ENCODE measurements around the gene FLVCR2. TPM values are rescaled to one million over a fixed set of nuclear protein-coding genes. Genes with fewer than 3 reads are reported as not detected.

Gene FLVCR2
- polyA plus RNA-seq, 1 of the 3 experiments (the other 2 are of a cell fraction) = 0.05 TPM

DNA sequence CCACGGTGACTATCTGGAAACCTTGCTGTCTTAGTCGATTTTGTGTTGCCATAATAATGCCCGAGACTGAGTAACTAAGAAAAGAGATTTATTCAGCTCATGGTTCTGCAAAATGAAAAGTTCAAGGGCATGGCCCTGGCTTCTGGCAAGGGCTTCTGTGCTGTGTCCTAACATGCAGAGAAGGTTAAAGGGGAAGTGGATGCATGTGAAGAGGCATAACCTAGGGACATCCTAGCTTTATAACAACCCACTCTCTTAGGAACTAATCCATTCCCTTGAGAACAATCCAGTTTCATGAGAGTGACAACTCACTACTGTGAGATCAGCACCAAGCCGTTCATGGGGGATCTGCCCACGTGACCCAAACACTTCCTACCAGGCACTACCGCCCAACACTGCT lies 11.5 kb downstream of the FLVCR2 start (continued):
- TF ChIP-seq TAF1 (IDR thresholded peaks at IDR 0.05; ENCODE audit: borderline replicate concordance, low read depth, low read length) (no peak), FOXM1 (IDR thresholded peaks at IDR 0.05; ENCODE audit: low read depth) (no peak)

DNA sequence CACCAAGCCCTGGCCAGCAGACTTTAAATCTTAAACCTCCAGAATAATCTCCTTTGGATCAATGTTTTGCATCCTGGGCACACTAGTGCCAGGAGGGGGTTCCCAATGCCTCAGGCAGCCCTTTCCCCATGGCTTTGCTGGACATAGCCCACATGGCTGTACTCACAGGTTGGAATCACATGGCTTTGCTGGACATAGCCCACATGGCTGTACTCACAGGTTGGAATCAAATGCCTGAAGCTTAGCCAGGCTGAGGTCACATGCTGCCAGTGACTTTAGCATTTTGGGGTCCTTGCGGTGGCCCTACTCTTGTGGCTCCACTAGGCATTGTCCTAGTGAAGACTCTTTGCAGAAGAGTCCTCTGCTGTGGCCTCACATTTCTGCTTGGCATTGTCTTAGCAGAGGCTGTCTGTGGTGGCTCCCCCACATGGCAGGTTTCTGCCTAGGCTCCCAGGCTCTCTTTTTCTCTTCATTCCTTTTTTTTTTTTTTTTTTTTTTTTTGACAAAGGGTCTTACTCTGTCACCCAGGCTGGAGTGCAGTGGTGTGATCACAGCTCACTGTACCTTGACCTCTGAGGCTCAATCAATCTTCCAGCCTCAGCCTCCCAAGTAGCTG lies 13.0 kb downstream of the FLVCR2 start:
- no peaks in the 10 kb centered on the region for H4K20me1 ChIP-seq (ENCODE audit: insufficient read depth)
- TF ChIP-seq RAD21 (IDR thresholded peaks at IDR 0.05; ENCODE audit: low read length) (no peak), FOSL2 (IDR thresholded peaks at IDR 0.05; ENCODE audit: borderline replicate concordance, low read depth) (no peak), TEAD4 (IDR thresholded peaks at IDR 0.05; ENCODE audit: borderline replicate concordance, insufficient read depth) (no peak), MEF2A (IDR thresholded peaks at IDR 0.05; ENCODE audit: borderline replicate concordance, low read depth) (no peak), TAF1 (IDR thresholded peaks at IDR 0.05; ENCODE audit: borderline replicate concordance, low read depth, low read length) (no peak), NRF1 (IDR thresholded peaks at IDR 0.05; ENCODE audit: low read depth, low read length) (no peak), ELF1 (IDR thresholded peaks at IDR 0.05) (no peak)
- TF ChIP-seq, protein P1, sequence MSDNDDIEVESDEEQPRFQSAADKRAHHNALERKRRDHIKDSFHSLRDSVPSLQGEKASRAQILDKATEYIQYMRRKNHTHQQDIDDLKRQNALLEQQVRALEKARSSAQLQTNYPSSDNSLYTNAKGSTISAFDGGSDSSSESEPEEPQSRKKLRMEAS (IDR thresholded peaks at IDR 0.05; ENCODE audit: low read depth) = no peak
- no peaks in the 10 kb centered on the region for H3K79me2 ChIP-seq (ENCODE audit: insufficient read depth)
- H3K9ac ChIP-seq = no peak overlapping the region
- H3K27ac ChIP-seq (ENCODE audit: low read depth in 2 of 2, low read length in 1 of 2) = no peak overlapping the region
- H3K4me2 ChIP-seq = no peak overlapping the region
- WGBS (ENCODE audit: low lambda C conversion rate) = no CpG with 5 or more reads among the region's 1 CpG
- no peaks in the 10 kb centered on the region for H3K36me3 ChIP-seq (replicated peaks in 1 of 2; ENCODE audit: control insufficient read depth in 1 of 2, insufficient read depth in 2 of 2, low read length in 1 of 2)
- H3K4me1 ChIP-seq (ENCODE audit: control insufficient read depth in 1 of 2, insufficient read depth in 2 of 2, low read depth in 1 of 2, low read length in 1 of 2) = no peaks in the 10 kb centered on the region
- ChIA-PET CTCF (interaction anchor here (1.0 to 7.0 kb wide), 4 partner anchors 12 to 60 kb away, joined by 3 to 42 read pairs (median 4); partner anchors contain the start of gene FLVCR2), POLR2A (no interaction called here)
- H3K4me3 ChIP-seq (ENCODE audit: low read depth in 2 of 2, low read length in 1 of 2) = no peak overlapping the region
- no peaks in the 10 kb centered on the region for H3F3A ChIP-seq (replicated peaks; ENCODE audit: insufficient read depth)
- H3K27me3 ChIP-seq (ENCODE audit: insufficient read depth) = no peaks in the 10 kb centered on the region; the same call in 1 of the 2 replicates
- no peak for DNase-seq
- no peaks in the 10 kb centered on the region for H3K9me3 ChIP-seq
- no peaks in the 10 kb centered on the region for H3K9me2 ChIP-seq
- no peak overlapping the region for H2AFZ ChIP-seq (ENCODE audit: low read depth)

DNA sequence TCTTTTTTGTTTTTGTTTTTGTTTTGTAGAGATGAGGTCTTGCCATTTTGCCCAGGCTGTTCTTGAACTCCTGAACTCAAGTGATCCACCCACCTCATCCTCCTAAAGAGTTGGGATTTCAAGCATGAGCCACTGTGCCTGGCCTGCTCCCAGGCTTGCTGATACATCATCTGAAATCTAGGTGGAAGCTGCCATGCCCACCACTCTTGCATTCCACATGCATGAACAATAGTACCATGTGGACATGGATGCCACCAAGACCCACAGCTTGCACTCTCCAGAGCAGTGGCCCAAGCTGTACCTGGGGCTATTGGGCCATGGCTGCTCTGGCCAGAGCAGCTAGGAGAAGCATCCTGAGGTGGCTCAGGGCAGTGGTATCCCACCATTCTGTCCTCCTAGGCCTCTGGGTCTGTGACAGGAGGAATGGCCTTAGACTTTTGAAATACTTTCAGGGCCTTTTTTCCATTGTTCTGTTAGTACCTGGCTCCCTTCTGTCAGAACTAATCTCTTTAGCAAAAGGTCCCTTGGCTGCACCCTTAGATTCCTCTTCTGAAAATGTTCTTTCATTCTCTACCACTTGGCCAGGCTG lies 13.7 kb downstream of the FLVCR2 start:
- Histone ChIP-seq H3K79me2 (ENCODE audit: insufficient read depth) (no peaks in the 10 kb centered on the region), H2AFZ (ENCODE audit: low read depth) (no peak overlapping the region)
- CTCF ChIA-PET = interaction anchor here (1.4 to 7.0 kb wide), 3 partner anchors 12 to 31 kb away, joined by 4 to 42 read pairs (median 4); partner anchors contain the start of gene FLVCR2
- no peak for TF ChIP-seq YY1 (IDR thresholded peaks at IDR 0.05; ENCODE audit: low read depth)
- no peak for TF ChIP-seq SMC3 (IDR thresholded peaks at IDR 0.05; ENCODE audit: low read depth, low read length)
- TF ChIP-seq, protein P2, sequence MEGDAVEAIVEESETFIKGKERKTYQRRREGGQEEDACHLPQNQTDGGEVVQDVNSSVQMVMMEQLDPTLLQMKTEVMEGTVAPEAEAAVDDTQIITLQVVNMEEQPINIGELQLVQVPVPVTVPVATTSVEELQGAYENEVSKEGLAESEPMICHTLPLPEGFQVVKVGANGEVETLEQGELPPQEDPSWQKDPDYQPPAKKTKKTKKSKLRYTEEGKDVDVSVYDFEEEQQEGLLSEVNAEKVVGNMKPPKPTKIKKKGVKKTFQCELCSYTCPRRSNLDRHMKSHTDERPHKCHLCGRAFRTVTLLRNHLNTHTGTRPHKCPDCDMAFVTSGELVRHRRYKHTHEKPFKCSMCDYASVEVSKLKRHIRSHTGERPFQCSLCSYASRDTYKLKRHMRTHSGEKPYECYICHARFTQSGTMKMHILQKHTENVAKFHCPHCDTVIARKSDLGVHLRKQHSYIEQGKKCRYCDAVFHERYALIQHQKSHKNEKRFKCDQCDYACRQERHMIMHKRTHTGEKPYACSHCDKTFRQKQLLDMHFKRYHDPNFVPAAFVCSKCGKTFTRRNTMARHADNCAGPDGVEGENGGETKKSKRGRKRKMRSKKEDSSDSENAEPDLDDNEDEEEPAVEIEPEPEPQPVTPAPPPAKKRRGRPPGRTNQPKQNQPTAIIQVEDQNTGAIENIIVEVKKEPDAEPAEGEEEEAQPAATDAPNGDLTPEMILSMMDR (IDR thresholded peaks at IDR 0.05) = no peak
- no peak for TF ChIP-seq EZH2phosphoT487 (IDR thresholded peaks at IDR 0.05; ENCODE audit: borderline replicate concordance, low read depth)
- no peak for TF ChIP-seq EP300 (IDR thresholded peaks at IDR 0.05; ENCODE audit: borderline replicate concordance in 1 of 2, low read depth in 1 of 2, low read length in 1 of 2)
- TF ChIP-seq, protein P3, sequence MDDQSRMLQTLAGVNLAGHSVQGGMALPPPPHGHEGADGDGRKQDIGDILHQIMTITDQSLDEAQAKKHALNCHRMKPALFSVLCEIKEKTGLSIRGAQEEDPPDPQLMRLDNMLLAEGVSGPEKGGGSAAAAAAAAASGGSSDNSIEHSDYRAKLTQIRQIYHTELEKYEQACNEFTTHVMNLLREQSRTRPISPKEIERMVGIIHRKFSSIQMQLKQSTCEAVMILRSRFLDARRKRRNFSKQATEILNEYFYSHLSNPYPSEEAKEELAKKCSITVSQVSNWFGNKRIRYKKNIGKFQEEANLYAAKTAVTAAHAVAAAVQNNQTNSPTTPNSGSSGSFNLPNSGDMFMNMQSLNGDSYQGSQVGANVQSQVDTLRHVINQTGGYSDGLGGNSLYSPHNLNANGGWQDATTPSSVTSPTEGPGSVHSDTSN (IDR thresholded peaks at IDR 0.05) = no peak
- TF ChIP-seq MXI1 (IDR thresholded peaks at IDR 0.05; ENCODE audit: low read depth, low read length) = no peak
- no peak for TF ChIP-seq JUND (IDR thresholded peaks at IDR 0.05)
- TF ChIP-seq NFIC (IDR thresholded peaks at IDR 0.05; ENCODE audit: borderline replicate concordance) = no peak
- no peak for TF ChIP-seq FOSL2 (IDR thresholded peaks at IDR 0.05; ENCODE audit: borderline replicate concordance, low read depth)
- TF ChIP-seq, protein P4, sequence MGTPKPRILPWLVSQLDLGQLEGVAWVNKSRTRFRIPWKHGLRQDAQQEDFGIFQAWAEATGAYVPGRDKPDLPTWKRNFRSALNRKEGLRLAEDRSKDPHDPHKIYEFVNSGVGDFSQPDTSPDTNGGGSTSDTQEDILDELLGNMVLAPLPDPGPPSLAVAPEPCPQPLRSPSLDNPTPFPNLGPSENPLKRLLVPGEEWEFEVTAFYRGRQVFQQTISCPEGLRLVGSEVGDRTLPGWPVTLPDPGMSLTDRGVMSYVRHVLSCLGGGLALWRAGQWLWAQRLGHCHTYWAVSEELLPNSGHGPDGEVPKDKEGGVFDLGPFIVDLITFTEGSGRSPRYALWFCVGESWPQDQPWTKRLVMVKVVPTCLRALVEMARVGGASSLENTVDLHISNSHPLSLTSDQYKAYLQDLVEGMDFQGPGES (IDR thresholded peaks at IDR 0.05; ENCODE audit: low read depth, low read length) = no peak
- TF ChIP-seq RCOR1 (IDR thresholded peaks at IDR 0.05; ENCODE audit: low read length) = no peak
- TF ChIP-seq, protein P5, sequence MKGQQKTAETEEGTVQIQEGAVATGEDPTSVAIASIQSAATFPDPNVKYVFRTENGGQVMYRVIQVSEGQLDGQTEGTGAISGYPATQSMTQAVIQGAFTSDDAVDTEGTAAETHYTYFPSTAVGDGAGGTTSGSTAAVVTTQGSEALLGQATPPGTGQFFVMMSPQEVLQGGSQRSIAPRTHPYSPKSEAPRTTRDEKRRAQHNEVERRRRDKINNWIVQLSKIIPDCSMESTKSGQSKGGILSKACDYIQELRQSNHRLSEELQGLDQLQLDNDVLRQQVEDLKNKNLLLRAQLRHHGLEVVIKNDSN (IDR thresholded peaks at IDR 0.05; ENCODE audit: borderline replicate concordance, low read depth) = no peak
- no peak for TF ChIP-seq TAF1 (IDR thresholded peaks at IDR 0.05; ENCODE audit: borderline replicate concordance, low read depth, low read length)
- no peak for TF ChIP-seq TCF12 (IDR thresholded peaks at IDR 0.05)

More for the DNA sequence above, 13.7 kb downstream of the FLVCR2 start:
- H3K4me3 ChIP-seq (ENCODE audit: low read depth in 2 of 2, low read length in 1 of 2) = no peak overlapping the region
- H3K9ac ChIP-seq = no peak overlapping the region
- POLR2A ChIA-PET = no interaction called here
- H3K36me3 ChIP-seq (replicated peaks in 1 of 2; ENCODE audit: control insufficient read depth in 1 of 2, insufficient read depth in 2 of 2, low read length in 1 of 2) = no peaks in the 10 kb centered on the region
- no peaks in the 10 kb centered on the region for H3K9me2 ChIP-seq
- no peak for DNase-seq
- H4K20me1 ChIP-seq (ENCODE audit: insufficient read depth) = no peaks in the 10 kb centered on the region
- H3F3A ChIP-seq (replicated peaks; ENCODE audit: insufficient read depth) = no peaks in the 10 kb centered on the region
- no peak overlapping the region for H3K27ac ChIP-seq (ENCODE audit: low read depth in 2 of 2, low read length in 1 of 2)
- no peak overlapping the region for H3K4me2 ChIP-seq
- H3K4me1 ChIP-seq (ENCODE audit: control insufficient read depth in 1 of 2, insufficient read depth in 2 of 2, low read depth in 1 of 2, low read length in 1 of 2) = no peaks in the 10 kb centered on the region
- H3K9me3 ChIP-seq = no peaks in the 10 kb centered on the region
- H3K27me3 ChIP-seq (ENCODE audit: insufficient read depth) = no peaks in the 10 kb centered on the region; the same call in 1 of the 2 replicates

Measured in SK-N-SH (cell line).